ENCODE data around the gene NIBAN1.
"Not testable (repeated sequence)": the region's sequence is repeated elsewhere in the genome, so short reads cannot be mapped to it uniquely, and the experiment has no call there.

Gene NIBAN1

GRCh38 chr1:184974056-184974836 lies at the start of gene NIBAN1:
TSS of gene NIBAN1 (minus strand) at chr1:184974508. CDS start at chr1:184974356, 152 bp downstream.
- DNase-seq: peak; percentile 84

GRCh38 chr1:185017966-185018365 lies 43.7 kb upstream of the NIBAN1 start:
- DNase-seq: peak; percentile 7

GRCh38 chr1:185017338-185017737 lies 43.0 kb upstream of the NIBAN1 start:
- DNase-seq: peak; percentile 89

- DNase-seq: peak; percentile 16
These were observed 42.6 kb upstream of the NIBAN1 start for GRCh38 chr1:185016880-185017279.

GRCh38 chr1:185015631-185016030 lies 41.3 kb upstream of the NIBAN1 start:
- DNase-seq: no peak

- DNase-seq: peak; percentile 56
These were observed 40.6 kb upstream of the NIBAN1 start for GRCh38 chr1:185014941-185015340.

- no peak for DNase-seq
These were observed 36.1 kb upstream of the NIBAN1 start for GRCh38 chr1:185010361-185010760.

GRCh38 chr1:185008838-185009237 lies 34.5 kb upstream of the NIBAN1 start:
- DNase-seq: no peak

- not testable (repeated sequence) for DNase-seq
These were observed 27.1 kb upstream of the NIBAN1 start for GRCh38 chr1:185001312-185001880.

- not testable (repeated sequence) for DNase-seq
These were observed 25.7 kb upstream of the NIBAN1 start for GRCh38 chr1:184999974-185000373.

GRCh38 chr1:184994301-184994700 lies 20.0 kb upstream of the NIBAN1 start:
- DNase-seq: no peak

GRCh38 chr1:184992271-184992670 lies 18.0 kb upstream of the NIBAN1 start:
- no peak for DNase-seq

GRCh38 chr1:184990204-184990603 lies 15.9 kb upstream of the NIBAN1 start:
- no peak for DNase-seq

GRCh38 chr1:184988506-184988905 lies 14.2 kb upstream of the NIBAN1 start:
- DNase-seq: no peak

- peak; percentile 59 for DNase-seq
These were observed 13.4 kb upstream of the NIBAN1 start for GRCh38 chr1:184987696-184988095.

GRCh38 chr1:184986250-184986649 lies 11.9 kb upstream of the NIBAN1 start:
- DNase-seq: no peak

- DNase-seq: peak; percentile 84
These were observed 8.0 kb upstream of the NIBAN1 start for GRCh38 chr1:184982002-184982954.

- peak; percentile 68 for DNase-seq
These were observed 6.4 kb upstream of the NIBAN1 start for GRCh38 chr1:184980726-184981125.

GRCh38 chr1:184975208-184975870 lies 1.0 kb upstream of the NIBAN1 start:
- DNase-seq: peak; percentile 38

GRCh38 chr1:184974837-184975115 lies 468 bp upstream of the NIBAN1 start:
- DNase-seq: no peak

GRCh38 chr1:184973272-184974055 lies 844 bp downstream of the NIBAN1 start:
- peak; percentile 95 for DNase-seq

Measured in inflammatory macrophage treated with lipopolysaccharide for 4 hours (primary cell).